ENCODE data around the gene PTPN12.

GRCh38 chr7:77649716-77650349 is 112.7 kb downstream of the PTPN12 start:
- TF ChIP-seq CTCF (IDR thresholded peaks at IDR 0.05) (no peak), POLR2A (IDR thresholded peaks at IDR 0.05) (no peak)
